NK-92 (cell line): ENCODE results near the gene BRICD5.

Source experiments
- DNase-seq: peaks from one replicate; lab custom pipeline; 2025; ENCODE audit not compliant: unreplicated experiment; lab: John Stamatoyannopoulos, UW

Gene BRICD5

DNA sequence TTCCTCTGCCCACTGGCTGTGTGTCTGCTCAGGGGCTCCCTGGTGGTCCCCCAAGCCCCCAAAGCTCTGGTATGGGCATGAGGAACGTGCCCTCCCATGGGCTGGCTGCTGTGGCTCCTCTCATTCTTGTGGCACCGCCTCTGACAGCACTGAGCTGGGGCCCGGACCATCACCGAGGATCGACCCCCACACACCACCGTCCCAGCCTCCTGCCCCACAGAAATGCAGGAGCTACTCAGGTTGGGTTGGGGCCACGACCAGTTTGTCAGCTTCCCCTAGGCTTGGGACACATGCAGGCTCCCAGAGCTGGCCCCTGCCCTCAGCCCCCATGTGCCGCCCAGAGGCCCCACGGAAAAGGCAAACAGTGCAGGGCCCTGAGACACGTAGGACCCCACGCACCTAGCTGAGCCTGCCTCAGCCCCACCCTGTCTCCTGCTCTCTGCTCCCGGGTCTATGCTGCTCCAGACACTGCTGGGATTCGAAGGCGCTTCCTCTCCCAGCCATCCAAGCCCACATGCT, 11.0 kb downstream of the BRICD5 start:
- no peak for DNase-seq

DNA sequence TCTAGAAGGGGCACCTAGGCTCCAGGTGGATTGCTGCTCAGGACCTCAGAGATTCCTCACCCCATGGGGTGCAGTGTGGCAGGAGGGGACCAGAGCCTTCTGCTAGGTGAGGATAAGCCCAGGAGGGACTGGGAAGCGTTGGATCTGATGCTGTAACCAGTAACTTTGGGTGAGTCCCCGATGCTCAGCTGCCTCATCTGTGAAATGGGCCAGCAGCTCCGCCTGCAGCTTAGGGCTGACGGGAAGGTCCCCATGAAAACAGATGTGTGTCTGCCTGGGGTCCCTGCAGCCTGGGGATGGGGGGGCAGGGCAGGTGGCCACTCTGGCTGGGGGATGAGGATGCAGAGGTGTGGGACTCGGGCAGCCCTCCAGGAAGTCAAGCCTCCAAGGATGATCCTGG, 11.6 kb downstream of the BRICD5 start:
- no peak for DNase-seq

DNA sequence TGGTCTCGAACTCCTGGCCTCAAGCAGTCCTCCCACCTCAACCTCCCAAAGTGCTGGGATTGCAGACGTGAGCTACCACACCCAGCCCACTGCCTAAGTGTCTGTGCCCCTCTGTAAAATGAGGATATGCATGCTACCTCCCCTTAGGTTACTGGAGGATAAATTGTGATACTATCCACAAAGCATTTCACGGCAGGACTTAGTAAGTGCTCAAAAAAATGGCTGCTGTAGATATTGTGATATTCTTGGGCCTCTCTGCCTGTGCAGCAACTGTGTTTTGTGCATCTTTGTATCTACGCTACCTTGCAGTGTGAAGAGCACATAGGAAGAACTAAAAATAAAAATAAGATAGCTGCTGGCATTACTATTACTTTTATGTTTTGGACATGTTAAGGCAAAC, 12.4 kb downstream of the BRICD5 start:
- no peak for DNase-seq

DNA sequence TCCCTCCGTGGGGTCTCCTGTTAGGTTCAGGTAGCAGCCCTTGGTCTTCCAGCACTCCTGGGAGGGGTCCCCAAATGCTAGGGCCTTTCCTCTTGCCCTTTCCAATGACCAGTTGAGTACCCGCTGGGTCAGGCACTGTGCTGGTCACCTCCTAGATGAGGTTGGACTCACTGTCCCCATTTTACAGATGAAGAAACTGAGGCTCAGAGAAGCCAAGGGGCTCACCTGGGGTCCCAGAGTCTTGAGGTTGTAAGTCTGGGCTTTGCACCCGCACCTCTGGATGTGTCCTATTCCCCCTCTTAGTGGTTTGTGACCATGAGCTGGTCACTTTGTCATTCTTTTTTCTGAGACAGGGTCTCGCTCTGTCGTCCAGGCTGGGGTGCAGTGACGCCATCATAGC, 12.9 kb downstream of the BRICD5 start:
- DNase-seq, result no peak

DNA sequence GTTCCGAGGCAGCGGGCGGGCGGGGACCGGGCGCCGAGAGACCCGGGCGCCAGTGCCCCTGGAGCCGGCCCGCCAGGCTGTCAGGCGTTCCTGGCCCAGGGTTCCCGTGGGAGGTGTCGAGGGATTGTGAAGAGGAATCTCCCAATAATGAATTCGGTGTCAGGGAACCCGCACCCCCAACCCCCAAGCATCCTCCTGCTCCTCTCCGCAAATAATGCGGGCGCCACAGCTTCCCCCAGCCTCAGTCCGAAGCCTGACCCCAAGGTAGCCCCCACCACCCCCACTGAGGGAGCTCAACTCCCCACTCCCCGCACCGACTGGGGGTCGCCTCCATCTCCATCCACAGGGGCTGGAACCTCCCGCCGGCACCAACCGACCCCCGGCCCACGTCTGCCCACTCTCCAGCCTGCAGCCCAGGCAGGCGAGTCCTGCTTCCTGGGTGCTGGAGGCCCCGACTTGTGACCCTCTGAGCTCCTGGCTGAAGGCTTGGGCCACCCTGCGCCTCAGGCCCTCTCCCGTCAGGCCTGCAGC, 13.6 kb downstream of the BRICD5 start:
- no peak for DNase-seq

DNA sequence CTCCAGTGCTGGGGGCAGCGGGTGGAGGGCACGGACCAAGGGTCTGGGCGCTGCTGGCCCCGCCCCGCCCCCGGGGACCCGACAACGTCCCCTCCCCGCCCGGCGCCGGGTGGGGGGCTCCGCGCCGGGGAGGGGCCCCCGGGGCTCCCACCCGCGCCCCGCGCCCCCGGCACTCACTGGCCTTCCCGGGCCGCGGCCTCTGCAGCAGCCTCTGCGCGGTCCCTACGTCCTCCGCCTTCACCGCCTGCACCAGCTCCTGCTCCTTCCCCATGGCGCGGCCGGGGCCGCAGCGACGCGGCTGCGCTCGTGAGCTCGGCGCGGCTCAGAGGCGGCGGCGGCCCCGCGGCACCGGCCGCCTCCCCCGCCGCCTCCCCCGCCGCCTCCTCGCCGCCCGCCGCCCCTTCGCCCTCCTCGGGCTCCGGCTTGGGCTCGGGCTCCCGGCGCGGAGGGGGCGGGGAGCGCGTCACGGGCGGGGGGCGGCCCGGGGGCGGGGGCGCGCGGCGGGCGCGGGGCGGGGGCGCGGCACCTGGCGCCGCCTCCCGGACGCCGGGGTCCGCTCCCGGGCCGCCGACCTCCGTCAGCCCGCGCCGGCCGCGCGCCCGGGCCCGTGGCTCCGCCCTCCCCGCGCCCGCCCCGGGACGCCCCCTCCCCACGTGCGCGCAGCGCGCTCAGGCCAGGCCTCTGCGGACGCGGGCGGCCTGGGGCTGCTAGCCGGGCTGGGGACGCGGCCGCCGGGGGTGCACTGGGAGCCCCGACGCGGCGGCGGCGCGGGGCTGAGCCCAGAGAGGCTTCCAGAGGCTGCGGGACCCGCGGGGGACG, 14.3 kb downstream of the BRICD5 start, which contains the start of gene CASKIN1:
CASKIN1 (minus strand) TSS at position 444 of the 819 bp plus-strand sequence; CDS start at position 271, 173 bp downstream.
- DNase-seq, result no peak

DNA sequence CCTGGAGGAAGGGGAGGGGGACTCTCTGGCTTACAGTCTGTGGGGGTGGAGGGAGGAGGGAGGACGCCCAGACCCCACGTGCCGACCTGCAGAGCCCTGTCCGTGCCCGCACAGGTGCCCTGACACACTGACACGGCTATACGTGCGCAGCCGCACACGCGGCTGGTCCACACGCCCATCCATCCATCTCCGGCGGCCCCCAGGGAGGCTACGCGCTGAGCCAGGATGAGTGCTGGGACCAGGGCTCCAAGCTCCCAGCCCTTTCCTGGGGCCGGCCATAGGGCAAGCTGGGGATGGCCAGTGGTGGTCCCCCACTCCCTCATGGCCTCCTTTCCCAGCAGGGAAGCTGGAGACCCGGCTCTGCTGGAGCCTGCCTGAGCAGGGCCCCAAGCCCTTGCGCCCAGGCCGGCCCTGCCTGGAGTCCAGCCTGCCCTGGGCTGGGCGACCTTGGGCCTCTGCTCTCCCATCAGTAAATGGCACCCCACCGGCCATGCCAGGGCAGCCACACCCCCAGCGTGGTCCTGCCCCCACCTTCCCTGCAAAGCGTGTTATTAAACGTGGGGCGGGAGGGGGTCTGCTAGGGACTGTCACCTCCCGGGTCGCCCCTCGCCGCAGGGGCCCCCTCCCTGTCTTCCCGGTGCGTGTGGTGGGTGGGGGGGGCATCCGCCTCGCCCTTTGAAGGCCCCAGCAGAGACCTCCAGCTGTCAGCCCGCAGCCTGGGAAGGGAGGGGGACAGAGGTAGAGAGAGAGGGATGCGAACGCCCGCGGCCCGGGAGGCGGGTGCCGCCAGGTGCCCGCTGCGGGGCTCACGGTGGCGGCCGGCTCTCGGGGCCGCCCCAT, 15.1 kb downstream of the BRICD5 start:
- DNase-seq, result no peak

DNA sequence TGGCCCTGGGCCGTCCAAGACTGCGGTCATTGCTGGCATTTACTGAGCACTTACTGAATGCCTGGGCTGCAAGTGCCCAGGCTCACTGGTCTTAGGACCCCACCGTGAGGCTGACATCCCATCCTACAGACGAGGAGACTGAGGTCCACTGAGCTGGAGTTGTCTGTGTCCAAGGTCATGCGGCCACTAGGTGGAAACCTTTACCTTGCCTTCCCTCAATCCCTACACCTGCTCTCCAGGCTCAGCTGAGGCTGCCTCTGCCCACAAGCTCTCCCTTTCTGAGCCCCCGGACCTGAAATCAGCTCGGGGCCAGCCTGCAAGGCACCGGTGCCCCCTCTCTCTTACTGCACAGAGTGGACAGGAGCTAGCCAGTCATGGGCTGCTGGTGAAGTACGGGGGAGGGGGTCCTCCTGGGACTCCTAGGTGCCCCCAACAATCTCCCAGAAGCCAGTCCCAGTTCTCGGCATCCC, 15.8 kb downstream of the BRICD5 start:
- no peak for DNase-seq

DNA sequence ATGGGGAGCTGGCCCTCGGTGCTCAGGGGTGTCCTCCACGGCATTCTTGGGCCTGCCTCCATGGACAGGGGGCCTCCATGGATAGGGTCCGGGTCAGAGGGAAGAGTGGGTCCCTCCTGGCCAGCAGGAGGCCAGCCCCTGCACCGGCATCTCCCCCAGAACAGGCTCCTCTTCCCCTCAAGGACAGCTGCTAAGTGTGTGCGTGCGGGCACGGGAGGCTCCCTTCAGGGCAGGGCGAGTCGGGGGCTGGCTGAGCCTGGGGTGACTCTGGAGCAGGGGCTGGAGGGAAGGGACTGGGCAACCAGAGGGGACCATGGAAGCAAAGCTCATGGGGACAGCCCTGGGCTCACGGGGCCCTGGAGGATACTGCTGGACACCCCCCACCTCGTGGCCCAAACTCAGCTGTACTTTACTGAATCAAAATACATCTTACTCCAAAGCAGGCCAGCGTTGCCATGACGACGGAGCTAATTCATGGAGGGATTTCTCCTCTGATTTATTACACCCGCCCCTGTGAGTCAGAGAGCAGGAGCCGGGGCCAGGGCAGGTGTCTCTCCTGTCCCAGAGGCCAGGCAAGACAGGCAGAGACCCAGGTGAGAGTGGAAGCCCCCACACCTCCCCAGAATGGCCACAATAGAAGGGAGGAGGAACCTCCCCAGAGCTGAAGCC, 16.4 kb downstream of the BRICD5 start:
- DNase-seq, result no peak

DNA sequence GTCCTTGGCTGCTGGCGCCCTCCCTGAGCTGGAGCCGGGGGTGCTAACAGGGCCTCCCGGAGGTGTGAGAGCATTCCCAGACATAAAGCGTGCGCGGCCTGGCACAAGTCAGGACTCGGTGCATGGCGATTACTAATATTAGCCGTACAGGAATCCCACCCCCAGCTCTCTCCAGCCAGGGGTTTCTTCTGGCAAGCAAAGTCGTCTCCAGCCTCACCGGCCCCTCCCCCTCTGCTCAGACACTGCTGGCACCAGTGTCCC, 19.3 kb downstream of the BRICD5 start:
- DNase-seq, result no peak

DNA sequence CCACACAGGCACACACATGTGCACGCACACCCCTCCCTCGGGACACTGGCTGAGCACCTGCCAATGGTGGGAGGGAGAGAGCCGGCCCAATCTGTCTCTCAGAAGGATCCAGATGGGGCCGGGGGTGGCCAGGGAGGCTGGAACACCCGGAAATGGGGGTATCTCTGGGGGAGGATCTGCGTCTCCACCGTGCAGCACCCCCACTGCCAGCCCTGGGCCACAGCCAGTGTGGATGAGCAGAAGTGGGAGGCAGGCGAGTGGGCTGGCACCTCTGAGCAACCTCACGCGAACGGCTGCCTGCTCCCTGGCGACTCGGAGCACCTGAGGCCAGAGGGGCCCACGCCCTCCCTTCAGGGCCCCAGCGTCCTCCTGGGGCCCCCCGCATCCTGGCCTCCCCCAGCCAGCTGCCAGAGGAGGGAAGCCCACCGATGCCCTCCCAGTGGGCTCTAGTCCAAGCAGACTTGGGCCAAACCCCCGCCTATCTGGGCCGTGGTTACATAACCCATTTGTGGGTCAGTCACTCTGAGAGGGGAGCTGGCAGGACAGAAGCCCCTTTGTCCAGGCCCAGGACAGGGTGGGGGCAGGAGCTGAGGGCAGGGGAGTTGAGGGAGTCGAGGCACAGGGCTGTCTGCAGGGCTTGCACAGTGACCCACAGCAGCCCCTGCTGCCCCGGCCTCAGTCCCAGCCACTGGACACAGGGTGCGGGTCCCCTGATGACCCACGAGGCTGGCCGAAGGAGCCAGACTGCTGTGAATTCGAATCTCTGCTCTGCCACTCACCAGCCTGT, 19.8 kb downstream of the BRICD5 start:
- DNase-seq, result no peak

DNA sequence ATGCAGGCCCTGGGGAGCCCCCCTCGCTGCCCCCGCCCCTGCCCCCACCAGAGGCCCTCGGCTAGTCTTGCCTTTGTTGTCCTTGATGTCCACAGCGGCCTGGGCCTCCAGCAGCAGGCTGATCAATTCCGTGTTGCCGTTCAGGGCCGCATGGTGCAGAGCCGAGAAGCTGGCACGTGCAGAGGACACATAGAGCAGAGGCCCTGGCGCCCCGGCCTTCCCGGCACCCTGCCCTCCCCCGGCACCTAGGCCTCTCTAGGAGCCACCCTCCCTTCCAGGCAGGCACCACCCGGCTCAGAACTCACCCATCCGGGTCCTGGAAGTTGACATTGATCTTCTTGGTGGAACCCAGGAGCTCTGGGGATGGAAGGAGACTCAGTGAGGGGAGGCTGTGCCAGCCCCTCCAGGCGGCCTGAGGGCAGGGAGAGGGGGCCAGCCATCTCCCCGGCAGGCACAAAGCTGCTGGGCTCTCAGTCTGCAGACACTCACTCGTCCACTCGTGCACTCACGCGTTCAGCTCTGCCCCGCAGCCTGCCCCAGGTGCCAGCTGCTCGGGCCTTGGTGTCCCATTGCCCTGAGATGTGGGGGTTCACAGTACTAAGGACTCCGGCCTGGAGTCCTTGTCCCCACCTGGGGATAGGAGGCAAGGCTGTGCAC, 20.5 kb downstream of the BRICD5 start:
- DNase-seq, result no peak

DNA sequence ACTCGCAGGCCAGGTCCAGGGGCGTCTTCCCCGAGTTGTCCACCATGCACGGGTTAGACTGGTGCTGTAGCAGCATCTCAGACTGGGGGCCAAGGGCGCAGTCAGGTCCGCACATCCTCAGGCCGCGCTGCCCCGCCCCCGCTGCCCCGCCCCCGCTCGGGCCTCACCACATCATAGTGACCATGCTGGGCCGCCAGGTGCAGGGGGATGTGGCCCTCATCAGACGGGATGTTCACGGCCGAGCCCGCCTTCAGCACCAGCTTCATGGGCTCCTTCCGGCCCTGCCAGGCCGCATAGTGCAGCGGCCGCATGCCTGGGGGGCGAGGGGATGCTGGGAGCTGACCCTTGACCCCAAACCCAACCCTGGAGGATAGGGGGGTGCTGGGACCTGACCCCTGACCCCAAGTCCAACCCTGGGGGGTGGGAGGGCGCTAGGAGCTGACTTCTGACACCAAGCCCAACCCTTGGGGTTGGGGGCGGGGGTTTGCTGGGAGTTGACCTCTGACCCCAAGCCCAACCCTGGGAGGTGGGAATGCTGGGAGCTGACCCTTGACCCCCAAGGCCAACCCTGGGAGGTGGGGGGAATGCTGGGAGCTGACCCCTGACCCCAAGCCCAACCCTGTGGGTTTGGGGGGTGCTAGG, 21.3 kb downstream of the BRICD5 start:
- DNase-seq, result no peak

DNA sequence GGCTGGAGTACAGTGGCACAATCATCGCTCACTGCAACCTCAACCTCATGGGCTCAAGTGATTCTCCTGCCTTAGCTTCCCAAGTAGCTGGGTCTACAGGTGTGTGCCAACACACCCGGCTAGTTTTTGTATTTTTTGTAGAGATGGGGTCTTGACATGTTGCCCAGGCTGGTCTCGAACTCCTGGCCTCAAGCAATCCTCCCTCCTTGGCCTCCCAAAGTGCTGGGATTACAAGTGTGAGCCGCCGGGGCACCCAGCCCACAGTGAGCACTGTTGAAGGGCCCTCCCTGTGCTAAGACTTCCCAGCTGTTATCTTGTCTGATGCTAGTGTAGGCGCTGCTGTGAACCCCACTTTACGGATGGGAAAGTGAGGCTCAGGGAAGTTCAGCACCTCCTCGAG, 22.3 kb downstream of the BRICD5 start:
- DNase-seq, result no peak

DNA sequence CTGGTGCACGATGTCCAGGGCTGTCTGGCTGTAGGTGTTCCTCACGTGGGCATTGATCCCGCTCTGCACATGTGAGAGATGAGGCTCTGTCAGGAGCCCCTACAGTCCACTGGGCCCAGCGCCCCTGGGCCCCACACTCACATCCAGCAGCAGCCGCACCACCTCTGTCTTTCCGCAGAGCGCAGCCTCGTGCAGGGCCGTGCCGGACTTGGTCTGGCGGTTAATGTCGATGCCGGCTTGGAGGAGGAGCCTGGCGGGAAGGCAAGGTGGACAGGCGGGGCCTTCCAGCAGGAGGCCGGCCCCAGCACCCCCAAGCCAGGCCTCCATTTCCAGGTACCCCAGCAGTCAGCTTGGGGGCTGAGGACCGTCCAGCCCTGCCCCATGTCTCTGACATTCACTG, 23.5 kb downstream of the BRICD5 start:
- DNase-seq, result no peak

DNA sequence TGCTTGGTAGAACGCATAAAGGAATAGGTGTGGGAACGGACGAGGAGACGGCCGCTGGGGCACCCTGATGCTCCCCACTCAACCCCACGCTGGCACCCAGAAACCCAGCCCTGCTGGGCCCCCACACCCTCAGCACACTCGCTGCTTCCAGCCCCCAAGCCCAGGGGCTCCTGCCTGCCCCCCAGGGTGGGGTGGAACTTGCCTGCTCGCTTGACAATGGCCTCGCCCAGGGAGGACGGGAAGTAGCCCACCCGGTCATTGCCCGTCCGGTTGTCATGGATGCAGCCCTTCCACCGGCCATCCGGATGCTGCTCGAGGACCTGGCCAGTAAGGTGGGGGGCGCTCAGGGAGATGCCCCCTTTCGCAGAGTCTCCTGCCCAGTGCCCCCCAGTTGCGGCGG, 24.2 kb downstream of the BRICD5 start:
- no peak for DNase-seq

DNA sequence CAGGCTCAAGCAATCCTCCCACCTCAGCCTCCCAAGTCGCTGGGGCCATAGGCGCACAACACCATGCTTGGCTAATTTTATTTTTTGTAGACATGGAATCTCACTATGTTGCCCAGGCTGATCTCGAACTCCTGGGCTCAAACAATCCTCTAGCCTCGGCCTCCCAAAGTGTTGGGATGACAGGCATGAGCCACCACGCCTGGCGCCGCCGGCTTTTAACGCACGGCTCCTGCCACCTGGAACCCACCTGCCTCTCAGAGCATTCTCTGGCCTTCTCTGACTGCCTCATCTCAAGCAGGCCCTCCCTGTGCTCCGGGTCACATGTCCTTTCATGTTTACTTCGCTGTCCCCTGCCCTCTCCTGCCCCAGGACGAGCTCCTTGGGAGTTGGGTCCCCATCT, 24.6 kb downstream of the BRICD5 start:
- no peak for DNase-seq

DNA sequence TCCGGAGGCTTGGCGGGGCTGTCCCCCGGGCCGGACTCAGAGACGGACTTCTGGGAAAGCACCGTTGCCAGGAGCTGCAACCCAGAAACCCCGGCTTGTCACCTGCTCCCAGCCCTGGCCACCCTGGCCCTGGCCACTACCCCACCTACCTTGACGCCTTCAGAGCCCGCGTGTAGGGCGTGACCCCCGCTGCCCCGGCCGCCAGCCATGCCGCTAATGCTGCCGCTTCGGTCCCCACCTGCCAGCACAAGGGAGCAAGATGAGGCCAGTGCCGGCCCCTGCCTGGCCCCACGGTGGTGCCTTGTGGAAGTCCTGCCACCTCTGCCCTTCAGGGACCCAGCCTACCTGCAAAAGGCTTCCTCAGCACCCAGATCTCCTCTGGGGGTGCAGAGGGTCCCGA, 25.7 kb downstream of the BRICD5 start:
- DNase-seq, result no peak

DNA sequence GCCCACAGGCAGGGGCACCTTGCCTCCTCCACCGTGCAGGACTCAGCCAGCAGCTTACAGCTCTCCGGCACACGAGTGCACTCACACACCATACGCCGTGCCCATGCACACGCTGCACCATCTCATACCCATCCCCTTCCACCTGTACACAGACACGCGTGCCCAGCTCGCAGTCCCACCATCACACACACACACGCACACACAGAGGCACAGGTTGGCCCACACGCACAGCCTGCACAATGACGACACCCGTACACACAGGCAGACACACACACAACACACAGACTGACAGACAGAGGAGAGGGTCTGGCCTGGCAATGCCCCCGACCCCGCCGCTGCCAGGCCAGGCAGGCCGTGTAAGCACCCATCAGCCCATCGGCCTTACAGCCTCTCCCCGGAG, 26.3 kb downstream of the BRICD5 start:
- no peak for DNase-seq

DNA sequence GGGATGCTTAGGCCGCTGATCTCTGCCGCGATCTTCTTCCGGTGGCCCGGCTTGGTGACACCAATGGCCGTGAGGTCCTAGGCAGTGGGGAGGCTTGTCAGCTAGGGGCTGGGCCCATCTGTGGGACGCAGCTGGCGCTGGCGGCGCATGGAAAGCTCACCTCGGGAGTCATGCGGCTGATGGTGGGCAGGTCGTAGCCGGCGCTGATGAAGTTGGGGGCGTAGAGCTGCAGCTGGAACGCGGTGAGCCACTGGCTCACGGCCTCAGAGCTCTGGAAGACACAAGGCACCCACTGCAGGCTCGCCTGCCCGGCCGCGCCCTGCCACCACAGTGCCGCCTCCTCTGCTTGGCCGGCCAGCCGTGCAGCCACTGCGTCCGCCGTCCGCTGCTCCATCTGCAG, 27.0 kb downstream of the BRICD5 start:
- no peak for DNase-seq
